Retina (tissue), 1 donor: Measurements from ENCODE around the gene DTX3L.
"Not testable (repeated sequence)": the region's sequence is repeated elsewhere in the genome, so short reads cannot be mapped to it uniquely, and the experiment has no call there.

Experiments used
- DNase-seq: peaks from one replicate; pipeline ENCODE4 v3.0.0-alpha.2; 2016

Gene DTX3L

DNA sequence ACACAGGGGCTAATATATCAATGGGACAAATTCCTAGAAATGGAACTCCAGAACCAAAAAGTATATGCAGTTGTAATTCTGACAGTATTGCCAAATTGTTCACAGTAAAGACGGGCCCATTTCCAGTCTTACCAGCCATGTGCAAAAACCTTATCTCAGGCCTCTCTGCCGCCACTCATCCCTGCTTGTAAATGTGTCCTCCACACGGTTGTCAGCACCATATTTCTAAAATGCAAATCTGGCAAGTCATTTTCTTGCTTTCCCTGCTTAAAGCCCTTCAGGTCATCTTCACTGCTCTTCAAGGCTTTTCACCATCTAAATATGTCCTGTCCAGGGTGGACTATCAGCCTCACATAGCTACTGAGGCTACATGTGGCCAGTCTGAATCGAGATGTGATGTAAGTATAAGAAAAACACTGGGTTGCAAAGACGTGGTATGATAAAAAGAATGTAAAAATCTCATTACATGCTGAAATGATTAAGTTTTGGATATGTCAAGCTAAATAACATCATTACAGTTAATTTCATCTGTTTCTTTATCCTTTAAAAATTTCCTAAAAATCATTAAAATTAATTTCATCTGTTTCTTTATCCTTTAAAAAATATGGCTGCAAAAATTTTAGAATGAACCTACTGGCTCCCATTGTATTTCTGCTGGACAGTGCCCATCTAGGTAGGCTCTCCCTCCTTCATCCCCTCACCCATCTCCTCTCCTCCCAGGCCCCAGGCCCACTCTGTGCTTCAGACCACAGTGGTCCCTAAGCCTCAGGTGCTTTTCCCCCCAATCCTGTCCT is 1.0 kb upstream of the DTX3L start:
- no peak for DNase-seq

DNA sequence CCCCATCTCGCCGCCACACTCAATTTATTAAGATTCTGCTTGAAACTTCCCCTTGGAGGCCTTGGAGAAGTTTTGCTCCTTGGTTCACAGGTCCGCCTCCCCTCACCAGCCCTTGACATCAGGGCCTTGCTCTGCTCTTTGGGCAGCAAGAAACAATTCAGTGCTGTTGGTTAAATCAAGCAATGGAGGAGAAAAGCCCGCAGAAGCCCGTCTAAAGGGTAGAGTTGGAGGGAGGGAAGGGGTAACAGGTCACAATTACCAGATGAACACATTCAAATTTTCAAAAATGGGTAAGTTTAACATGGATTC is 467 bp upstream of the DTX3L start:
- DNase-seq = no peak

- DNase-seq = not testable (repeated sequence)
Measured at GRCh38 chr3:122568131-122568530, 4.0 kb downstream of the DTX3L start.

GRCh38 chr3:122568755-122569154 is 4.6 kb downstream of the DTX3L start:
- DNase-seq = no peak

DNA sequence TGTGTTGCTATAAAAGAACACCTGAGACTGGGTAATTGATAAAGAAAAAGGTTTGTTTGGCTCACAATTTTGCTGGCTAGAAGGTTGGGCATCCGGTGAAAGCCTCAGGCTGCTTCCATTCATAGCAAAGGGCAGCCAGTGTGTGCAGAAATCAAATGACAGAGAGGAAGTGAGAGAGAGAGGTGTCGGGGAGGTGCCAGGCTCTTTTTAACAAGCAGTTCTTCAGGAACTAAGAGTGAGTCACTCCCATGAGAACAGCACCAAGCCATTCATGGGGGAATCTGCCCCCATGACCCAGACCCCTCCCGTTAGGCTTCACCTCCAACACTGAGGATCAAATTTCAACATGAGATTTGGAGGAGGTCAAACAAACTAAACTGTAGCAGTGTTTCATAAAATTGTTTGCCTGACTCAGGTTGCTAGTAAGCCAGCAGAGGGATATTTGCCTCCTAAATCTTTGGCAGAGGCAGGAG is 8.8 kb downstream of the DTX3L start:
- no peak for DNase-seq

- DNase-seq = no peak
Measured at GRCh38 chr3:122576174-122576940, 12.2 kb downstream of the DTX3L start.

DNA sequence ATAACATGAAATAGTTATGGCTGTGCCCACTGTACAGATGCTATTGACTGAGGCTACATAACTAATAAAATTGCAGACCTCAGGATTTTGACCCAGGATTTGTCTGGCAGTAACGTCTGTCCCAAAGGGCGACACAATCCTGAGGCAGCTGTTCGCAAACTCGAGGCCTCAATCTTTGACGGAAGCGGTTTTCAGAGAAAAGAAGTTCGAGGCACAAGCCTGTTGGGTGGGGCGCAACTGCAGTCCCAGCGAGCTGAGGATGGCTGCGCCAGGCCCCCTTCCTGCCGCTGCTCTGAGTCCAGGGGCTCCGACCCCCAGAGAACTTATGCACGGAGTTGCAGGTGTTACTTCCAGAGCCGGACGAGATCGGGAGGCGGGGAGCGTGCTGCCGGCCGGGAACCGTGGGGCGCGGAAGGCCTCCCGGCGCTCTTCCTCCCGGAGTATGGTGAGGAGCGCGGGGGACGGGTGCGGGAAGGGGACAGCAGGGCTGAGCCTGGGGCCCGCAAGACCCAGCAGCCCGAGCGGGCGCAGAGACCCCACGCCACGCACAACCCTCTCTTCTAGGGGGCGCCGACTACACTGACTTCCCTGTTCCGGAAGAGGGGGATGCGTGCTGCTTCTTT is 13.4 kb downstream of the DTX3L start, which contains the start of gene PARP15:
Gene PARP15 (plus strand): TSS at position 242 of the 623 bp plus-strand sequence. CDS start 18 bp downstream, at position 260.
- peak; percentile 47 for DNase-seq

DNA sequence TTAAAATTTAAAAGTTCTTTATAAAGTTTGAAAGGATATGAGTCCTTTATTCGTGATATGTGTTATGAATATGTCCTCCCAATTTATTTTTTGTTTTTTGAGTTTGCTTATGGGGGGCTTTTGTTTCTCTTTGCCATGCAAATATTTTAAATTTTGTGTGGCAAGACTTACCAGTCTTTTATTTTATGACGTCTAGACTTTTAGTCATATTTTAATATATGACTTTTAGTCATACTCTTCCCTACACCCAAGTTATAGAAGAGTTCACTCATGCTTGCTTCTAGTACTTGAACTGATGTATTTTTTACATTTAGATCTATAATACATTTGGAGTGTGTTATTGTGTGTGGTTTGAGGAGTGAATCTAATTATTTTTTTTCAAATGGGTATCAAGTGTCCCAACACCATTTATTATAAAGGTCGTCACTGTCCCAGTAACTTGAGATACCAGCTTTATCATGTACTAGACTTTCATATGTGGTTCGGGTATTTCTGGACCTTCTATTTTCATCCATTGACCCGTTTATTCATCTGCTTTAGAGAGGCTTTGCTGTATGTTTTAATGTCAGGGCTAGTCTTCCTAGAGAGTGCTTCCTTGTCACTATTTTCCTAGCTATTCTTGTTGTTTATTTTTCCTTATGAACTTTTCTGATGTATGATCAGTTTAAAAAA is 14.1 kb downstream of the DTX3L start:
- DNase-seq = no peak

GRCh38 chr3:122580470-122580869 is 16.3 kb downstream of the DTX3L start:
- no peak for DNase-seq

DNA sequence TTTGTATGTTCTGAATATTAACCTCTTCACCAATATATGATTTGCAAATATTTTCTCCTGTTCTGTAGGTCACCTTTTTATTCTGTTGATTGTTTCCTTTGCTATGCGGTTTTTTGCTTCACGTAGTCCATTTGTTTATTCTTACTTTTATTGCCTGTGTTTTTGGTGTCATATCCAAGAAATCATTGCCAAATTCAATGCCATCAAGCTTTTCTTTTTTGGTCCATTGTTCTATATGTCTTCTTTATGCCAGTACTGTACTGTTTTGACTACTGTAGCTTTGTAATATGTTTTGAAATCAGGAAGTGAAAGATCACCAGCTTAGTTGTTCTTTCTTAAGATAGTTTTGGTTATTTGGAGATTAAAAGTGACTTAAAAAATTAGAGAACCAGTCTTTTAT is 17.5 kb downstream of the DTX3L start:
- no peak for DNase-seq

GRCh38 chr3:122582390-122582789 is 18.3 kb downstream of the DTX3L start:
- DNase-seq = no peak

GRCh38 chr3:122586098-122586497 is 22.0 kb downstream of the DTX3L start:
- no peak for DNase-seq

DNA sequence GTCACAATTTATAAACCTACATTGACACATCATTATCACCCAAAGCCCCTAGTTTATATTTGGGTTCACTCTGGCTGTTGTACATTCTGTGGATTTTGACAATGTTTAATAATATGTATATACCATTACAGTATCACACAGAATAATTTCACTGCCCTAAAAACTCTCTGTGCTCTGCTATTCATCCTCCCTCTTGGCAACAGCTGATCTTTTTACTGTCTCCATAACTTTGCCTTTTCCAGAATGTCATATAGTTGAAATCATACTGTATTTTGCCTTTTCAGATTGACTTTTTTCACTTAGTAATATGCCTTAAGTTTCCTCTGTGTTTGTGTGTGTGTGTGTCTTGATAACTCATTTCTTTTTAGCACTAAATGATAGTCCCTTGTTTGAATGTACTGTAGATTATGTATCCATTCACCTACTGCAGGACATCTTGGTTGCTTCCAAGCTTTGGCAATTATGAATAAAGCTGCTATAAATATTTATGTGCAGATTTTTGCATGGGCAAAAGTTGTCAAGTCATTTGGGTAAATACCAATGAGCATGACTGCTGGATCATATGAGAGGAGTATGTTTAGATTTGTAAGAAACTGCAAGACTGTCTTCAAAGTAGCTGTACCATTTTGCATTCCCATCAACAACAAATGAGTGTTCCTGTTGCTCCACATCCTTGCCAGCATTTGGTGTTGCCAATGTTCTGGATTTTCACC is 22.8 kb downstream of the DTX3L start:
- DNase-seq = no peak

DNA sequence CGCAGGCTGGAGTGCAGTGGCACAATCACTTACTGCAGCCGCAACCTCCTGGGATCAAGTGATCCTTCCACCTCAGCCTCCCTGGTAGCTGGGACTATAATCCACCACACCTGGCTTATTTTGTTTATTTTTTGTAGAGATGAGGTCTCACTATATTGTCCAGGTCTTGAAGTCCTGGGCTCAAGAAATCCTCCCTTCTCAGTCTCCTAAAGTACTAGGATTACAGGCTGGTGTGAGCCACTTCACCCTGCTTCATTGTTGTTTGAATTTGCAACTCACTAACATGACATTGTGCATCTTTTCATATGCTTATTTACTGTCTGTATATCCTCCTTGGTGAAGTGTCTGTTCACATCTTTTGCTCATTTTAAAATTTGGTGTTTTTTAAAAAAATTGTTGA is 23.4 kb downstream of the DTX3L start:
- DNase-seq = no peak

DNA sequence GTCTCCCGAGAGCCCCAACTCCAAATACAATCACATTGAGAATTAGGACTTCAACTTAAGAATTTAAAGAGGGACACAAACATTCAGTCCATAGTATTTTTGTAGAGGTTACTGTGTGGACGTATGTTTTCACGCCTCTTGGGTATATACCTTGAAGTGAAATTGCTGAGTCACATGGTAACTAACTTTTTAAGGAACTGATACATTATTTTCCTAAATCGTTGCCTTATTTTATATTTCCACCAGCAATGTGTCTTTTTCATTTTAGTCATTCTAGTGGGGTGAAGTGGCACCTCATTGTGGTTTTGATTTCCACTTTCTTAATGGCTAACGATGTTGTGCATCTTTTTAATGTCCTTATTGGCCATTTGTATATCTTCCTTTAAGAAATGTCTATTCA is 25.2 kb downstream of the DTX3L start:
- DNase-seq = no peak

GRCh38 chr3:122590610-122591009 is 26.5 kb downstream of the DTX3L start:
- DNase-seq = no peak

- no peak for DNase-seq
Measured at GRCh38 chr3:122594025-122594424, 29.9 kb downstream of the DTX3L start.

GRCh38 chr3:122598151-122598550 is 34.0 kb downstream of the DTX3L start:
- no peak for DNase-seq

GRCh38 chr3:122598556-122598955 is 34.4 kb downstream of the DTX3L start:
- no peak for DNase-seq

GRCh38 chr3:122602011-122602710 is 38.0 kb downstream of the DTX3L start:
- no peak for DNase-seq

DNA sequence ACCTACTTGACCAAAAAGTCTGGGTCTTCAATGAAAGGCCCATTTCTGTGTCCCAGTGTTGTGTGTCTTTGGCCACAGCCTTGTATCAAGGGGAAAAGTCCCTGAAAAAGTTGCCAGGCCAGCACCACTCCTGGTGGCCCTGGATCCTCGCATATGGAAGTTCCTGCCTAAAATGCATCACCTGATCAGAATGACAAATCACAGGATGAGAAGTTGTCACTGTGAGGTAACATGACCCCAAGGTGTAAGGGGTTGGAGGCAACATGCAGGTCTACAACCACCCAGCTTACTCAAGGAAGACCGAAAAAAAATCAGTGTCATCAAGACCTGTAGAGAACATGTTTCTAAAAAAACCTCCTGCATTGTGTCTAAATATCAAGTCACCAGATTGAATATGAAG is 38.9 kb downstream of the DTX3L start:
- DNase-seq = no peak

GRCh38 chr3:122606330-122606729 is 42.2 kb downstream of the DTX3L start:
- no peak for DNase-seq
